MM.1S (cell line): Measurements from ENCODE around the gene PPP6R2.
"Not testable (repeated sequence)": the region's sequence is repeated elsewhere in the genome, so short reads cannot be mapped to it uniquely, and the experiment has no call there.

Experiments used
- DNase-seq: peaks from one replicate; pipeline ENCODE4 v3.0.0-alpha.2; 2015
- H2AFZ ChIP-seq: fragments of 300-600 bp; sonication (generic); 2 replicates; pipeline ENCODE4 v1.6.0; 2016; ENCODE audit warnings: antibody characterized with exemption, low read length
- H3F3A ChIP-seq: fragments of 300-600 bp; sonication (generic); 2 replicates; pipeline ENCODE4 v1.6.1; 2016; ENCODE audit warnings: mild to moderate bottlenecking, antibody characterized with exemption, low read length, moderate library complexity, mixed read lengths; ENCODE audit not compliant: insufficient read depth
- H3K27ac ChIP-seq: fragments of 300-600 bp; sonication (generic); 2 replicates; pipeline ENCODE4 v1.5.1; 2016; ENCODE audit warnings: mild to moderate bottlenecking, low read length
- H3K27me3 ChIP-seq: fragments of 300-600 bp; sonication (generic); replicated peaks from 2 replicates; pipeline ENCODE4 v1.6.0; 2016; ENCODE audit warnings: low read length; ENCODE audit not compliant: insufficient read depth
- H3K36me3 ChIP-seq: fragments of 300-600 bp; sonication (generic); replicated peaks from 2 replicates; pipeline ENCODE4 v1.6.1; 2016; ENCODE audit warnings: mild to moderate bottlenecking, low read length, mixed read lengths; ENCODE audit not compliant: insufficient read depth
- H3K4me1 ChIP-seq: fragments of 300-600 bp; sonication (generic); 2 replicates; pipeline ENCODE4 v1.6.1; 2016; ENCODE audit warnings: low read length, mixed read lengths
- H3K4me2 ChIP-seq: fragments of 300-600 bp; sonication (generic); 2 replicates; pipeline ENCODE4 v1.6.0; 2016; ENCODE audit warnings: low read depth, low read length
- H3K4me3 ChIP-seq: fragments of 300-600 bp; sonication (generic); 2 replicates; pipeline ENCODE4 v1.5.1; 2016; ENCODE audit warnings: low read length, mixed read lengths
- H3K79me2 ChIP-seq: fragments of 300-600 bp; sonication (generic); 2 replicates; pipeline ENCODE4 v1.6.1; 2016; ENCODE audit warnings: mixed run types, low read length, mixed read lengths
- H3K9ac ChIP-seq: fragments of 300-600 bp; sonication (generic); 2 replicates; pipeline ENCODE4 v1.6.1; 2016; ENCODE audit warnings: low read length, mixed read lengths
- H3K9me2 ChIP-seq: fragments of 300-600 bp; sonication (generic); replicated peaks from 2 replicates; pipeline ENCODE4 v1.6.1; 2016; ENCODE audit warnings: mild to moderate bottlenecking, low read length, mixed read lengths; ENCODE audit not compliant: insufficient read depth
- H3K9me3 ChIP-seq: fragments of 300-600 bp; sonication (generic); replicated peaks from 2 replicates; pipeline ENCODE4 v1.6.1; 2016; ENCODE audit warnings: mild to moderate bottlenecking, low read length, mixed read lengths; ENCODE audit not compliant: insufficient read depth
- H4K20me1 ChIP-seq: fragments of 300-600 bp; sonication (generic); 2 replicates; pipeline ENCODE4 v1.6.1; 2016; ENCODE audit warnings: mild to moderate bottlenecking, low read length, moderate library complexity, mixed read lengths; ENCODE audit not compliant: insufficient read depth
- EZH2 ChIP-seq: fragments of 300-600 bp; sonication (generic); optimal IDR thresholded peaks from 2 replicates; pipeline ENCODE3; 2017; ENCODE audit warnings: low read depth, mild to moderate bottlenecking, antibody characterized with exemption, low read length, mixed read lengths
- EZH2phosphoT487 ChIP-seq: fragments of 300-600 bp; sonication (generic); IDR thresholded peaks from 2 replicates; pipeline ENCODE4 v1.6.1; 2018; ENCODE audit warnings: antibody characterized with exemption, low read length
- TF ChIP-seq, protein P1 (sequence below): fragments of 300-600 bp; sonication (generic); IDR thresholded peaks from 2 replicates; pipeline ENCODE4 v1.5.1; 2016; ENCODE audit warnings: antibody characterized with exemption, low read length, mixed read lengths

The PPP6R2 gene

DNA sequence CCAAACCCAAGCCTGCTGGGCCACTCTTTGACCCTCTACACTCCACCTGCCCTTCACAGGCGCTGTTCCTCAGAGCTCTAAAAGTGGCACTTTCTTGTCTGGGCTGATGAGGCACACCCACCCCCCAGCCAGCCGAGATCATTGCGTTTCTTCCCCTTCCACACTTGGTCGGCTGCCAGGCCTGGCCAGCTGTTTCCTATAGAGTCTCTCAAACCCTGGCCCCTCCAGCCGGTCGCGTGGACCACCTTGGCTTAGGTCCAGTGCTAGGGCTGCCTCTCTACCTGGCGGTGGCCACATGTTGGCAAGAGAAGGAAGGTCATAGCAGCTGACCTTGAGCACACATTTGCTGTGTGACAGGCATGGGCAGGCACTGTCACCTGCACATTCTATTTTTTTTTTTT is 60.6 kb downstream of the PPP6R2 start:
- H3K4me2 ChIP-seq: no peak overlapping the region
- no peaks in the 10 kb centered on the region for H3K27me3 ChIP-seq
- no peak overlapping the region for H3K9ac ChIP-seq
- H3K36me3 ChIP-seq: 0 out of 2 replicates have a peak, but pooled peaks cover 4% of the 10 kb centered on the region
- no peaks in the 10 kb centered on the region for H3K9me3 ChIP-seq
- no peak overlapping the region for H2AFZ ChIP-seq
- no peaks in the 10 kb centered on the region for H3F3A ChIP-seq
- no peaks in the 10 kb centered on the region for H3K4me1 ChIP-seq
- no peaks in the 10 kb centered on the region for H3K9me2 ChIP-seq
- no peak for DNase-seq
- peaks cover 19% of the 10 kb centered on the region for H3K79me2 ChIP-seq
- no peak overlapping the region for H3K27ac ChIP-seq
- no peaks in the 10 kb centered on the region for H4K20me1 ChIP-seq
- no peak overlapping the region for H3K4me3 ChIP-seq
- TF ChIP-seq EZH2 (no peak), EZH2phosphoT487 (no peak)
- TF ChIP-seq, protein P1, sequence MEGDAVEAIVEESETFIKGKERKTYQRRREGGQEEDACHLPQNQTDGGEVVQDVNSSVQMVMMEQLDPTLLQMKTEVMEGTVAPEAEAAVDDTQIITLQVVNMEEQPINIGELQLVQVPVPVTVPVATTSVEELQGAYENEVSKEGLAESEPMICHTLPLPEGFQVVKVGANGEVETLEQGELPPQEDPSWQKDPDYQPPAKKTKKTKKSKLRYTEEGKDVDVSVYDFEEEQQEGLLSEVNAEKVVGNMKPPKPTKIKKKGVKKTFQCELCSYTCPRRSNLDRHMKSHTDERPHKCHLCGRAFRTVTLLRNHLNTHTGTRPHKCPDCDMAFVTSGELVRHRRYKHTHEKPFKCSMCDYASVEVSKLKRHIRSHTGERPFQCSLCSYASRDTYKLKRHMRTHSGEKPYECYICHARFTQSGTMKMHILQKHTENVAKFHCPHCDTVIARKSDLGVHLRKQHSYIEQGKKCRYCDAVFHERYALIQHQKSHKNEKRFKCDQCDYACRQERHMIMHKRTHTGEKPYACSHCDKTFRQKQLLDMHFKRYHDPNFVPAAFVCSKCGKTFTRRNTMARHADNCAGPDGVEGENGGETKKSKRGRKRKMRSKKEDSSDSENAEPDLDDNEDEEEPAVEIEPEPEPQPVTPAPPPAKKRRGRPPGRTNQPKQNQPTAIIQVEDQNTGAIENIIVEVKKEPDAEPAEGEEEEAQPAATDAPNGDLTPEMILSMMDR: no peak

DNA sequence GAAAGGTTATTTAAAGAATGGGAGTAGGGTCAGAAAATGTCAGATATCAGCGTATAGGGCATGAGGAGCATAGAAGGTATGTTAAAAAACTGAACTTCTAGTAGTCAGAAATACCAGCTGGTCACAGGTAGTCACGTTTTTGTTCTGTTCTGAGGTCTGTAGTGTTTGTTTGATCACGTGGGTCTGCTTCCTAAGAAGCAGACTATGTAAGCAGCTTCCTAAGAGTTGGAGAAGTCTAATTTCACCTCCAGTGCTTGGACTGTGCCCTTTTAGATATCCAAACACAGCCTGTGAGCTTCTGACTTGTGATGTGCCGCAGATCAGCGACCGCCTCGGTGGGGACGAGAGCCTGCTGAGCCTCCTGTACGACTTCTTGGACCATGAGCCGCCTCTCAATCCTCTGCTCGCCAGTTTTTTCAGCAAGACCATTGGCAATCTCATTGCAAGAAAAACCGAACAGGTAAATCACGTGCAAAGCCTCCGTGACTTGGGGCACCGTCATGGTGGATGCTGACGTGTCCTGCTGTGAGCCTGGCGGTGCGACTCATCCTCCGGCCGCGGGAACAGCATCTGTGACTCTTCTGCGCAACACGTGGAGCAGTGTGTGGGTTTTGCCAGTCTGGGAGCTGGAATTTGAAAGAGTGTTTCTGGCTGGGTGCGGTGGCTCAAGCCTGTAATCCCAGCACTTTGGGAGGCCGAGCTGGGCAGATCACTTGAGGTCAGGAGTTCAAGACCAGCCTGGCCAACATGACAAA is 63.5 kb downstream of the PPP6R2 start:
- H3K9me2 ChIP-seq: no peaks in the 10 kb centered on the region
- no peak for DNase-seq
- H4K20me1 ChIP-seq: no peaks in the 10 kb centered on the region
- no peaks in the 10 kb centered on the region for H3K27me3 ChIP-seq
- H3K4me2 ChIP-seq: no peak overlapping the region
- peaks cover 19% of the 10 kb centered on the region for H3K79me2 ChIP-seq
- no peaks in the 10 kb centered on the region for H3F3A ChIP-seq
- H3K27ac ChIP-seq: no peak overlapping the region
- H3K4me3 ChIP-seq: no peak overlapping the region
- H2AFZ ChIP-seq: no peak overlapping the region
- no peaks in the 10 kb centered on the region for H3K9me3 ChIP-seq
- H3K4me1 ChIP-seq: no peaks in the 10 kb centered on the region
- no peak overlapping the region for H3K9ac ChIP-seq
- H3K36me3 ChIP-seq: 0 out of 2 replicates have a peak, but pooled peaks cover 4% of the 10 kb centered on the region
- TF ChIP-seq EZH2phosphoT487: no peak
- TF ChIP-seq EZH2: no peak
- TF ChIP-seq, protein P1: no peak

DNA sequence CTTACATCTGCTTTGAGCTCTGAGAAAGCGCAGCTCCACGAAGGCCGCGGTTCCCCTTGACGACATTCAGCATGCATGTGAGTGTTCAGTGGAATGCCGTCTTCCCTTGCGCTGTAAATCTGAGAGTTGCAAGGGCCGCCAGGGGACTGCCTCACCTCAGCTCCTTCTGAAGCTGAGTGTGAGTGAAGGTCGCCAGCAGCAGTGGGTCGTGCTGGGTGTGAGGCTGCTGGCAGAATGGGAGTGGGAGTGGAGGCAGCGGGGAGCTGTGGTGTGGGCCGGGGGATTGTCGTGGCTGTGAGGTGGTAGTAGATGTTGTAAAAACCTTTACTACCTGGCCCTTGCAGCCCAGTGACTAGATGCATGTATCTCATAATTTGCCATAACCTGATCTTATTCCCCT is 65.2 kb downstream of the PPP6R2 start:
- no peaks in the 10 kb centered on the region for H3K4me1 ChIP-seq
- H3K27ac ChIP-seq: no peak overlapping the region
- no peaks in the 10 kb centered on the region for H3K9me3 ChIP-seq
- H3K36me3 ChIP-seq: 0 out of 2 replicates have a peak, but pooled peaks cover 4% of the 10 kb centered on the region
- H3K4me3 ChIP-seq: no peak overlapping the region
- TF ChIP-seq, protein P1: no peak
- TF ChIP-seq EZH2phosphoT487 (no peak), EZH2 (no peak)
- H2AFZ ChIP-seq: no peak overlapping the region
- H3K27me3 ChIP-seq: no peaks in the 10 kb centered on the region
- H3K9me2 ChIP-seq: no peaks in the 10 kb centered on the region
- DNase-seq: no peak
- H3K4me2 ChIP-seq: no peak overlapping the region
- H3K79me2 ChIP-seq: peaks cover 10% of the 10 kb centered on the region
- no peaks in the 10 kb centered on the region for H4K20me1 ChIP-seq
- H3F3A ChIP-seq: no peaks in the 10 kb centered on the region
- H3K9ac ChIP-seq: no peak overlapping the region

DNA sequence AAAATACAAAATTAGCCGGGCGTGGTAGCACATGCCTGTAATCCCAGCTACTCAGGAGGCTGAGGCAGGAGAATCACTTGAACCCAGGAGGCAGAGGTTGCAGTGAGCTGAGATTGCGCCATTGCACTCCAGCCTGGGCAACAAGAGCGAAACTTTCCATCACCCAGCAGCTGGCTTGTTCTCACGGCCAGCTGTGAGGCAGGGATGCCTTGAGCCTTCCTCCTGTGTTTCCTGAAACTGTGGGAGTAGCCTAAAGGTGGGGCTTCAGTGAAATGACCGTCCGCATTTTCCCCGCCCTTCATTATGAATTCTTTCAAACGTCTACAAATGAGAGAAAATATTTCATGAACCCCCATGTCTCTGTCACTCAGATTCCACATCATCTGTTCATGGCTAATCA is 65.8 kb downstream of the PPP6R2 start:
- H3K4me1 ChIP-seq, H3K9me3 ChIP-seq, H3K27me3 ChIP-seq, H3K9ac ChIP-seq, H3K4me2 ChIP-seq, H3K79me2 ChIP-seq, H2AFZ ChIP-seq, H3K9me2 ChIP-seq, H3F3A ChIP-seq, H3K4me3 ChIP-seq, H3K36me3 ChIP-seq, H4K20me1 ChIP-seq, H3K27ac ChIP-seq, DNase-seq: not testable (repeated sequence)
